K562 (cell line): Measurements from ENCODE around the gene MYLK2. TPM values are rescaled to one million over a fixed set of nuclear protein-coding genes. Genes with fewer than 3 reads are reported as not detected.

ENCODE experiments used
- ATAC-seq: fragments of 200-7000 bp; cut with Tn5 transposase; 3 replicates; pipeline ENCODE4 v1.9.1; 2020; ENCODE audit warnings: moderate library complexity
- BruUV-seq: library from RNA; stranded (reverse); fragments of 400-500 nt; replicated peaks from 2 replicates; lab custom pipeline; 2021; lab: Mats Ljungman, UMichigan
- CTCF ChIA-PET: fragments of 300-600 bp; formaldehyde crosslinking; extraction: SDS; loops from one replicate; lab custom pipeline; 2021; ENCODE audit warnings: low intra/inter-chr PET ratio; lab: Yijun Ruan, JAX
- POLR2A ChIA-PET: fragments of 300-600, 350-650 bp; sonication (Branson Sonifier 250); formaldehyde crosslinking; extraction: SDS; loops from one replicate; lab custom pipeline; 2021; ENCODE audit warnings: antibody characterized with exemption, inconsistent platforms; lab: Yijun Ruan, JAX
- DNase-seq, 4 experiments: peaks; one replicate each; pipeline versions ENCODE4 v3.0.0 to v3.0.0-alpha.2; 2011 to 2018; ENCODE audit warnings: low spot score in 3 of 4, mixed read lengths in 3 of 4; ENCODE audit errors: extremely low read depth in 1 of 4
- FAIRE-seq: peaks from 2 replicates; lab custom pipeline; 2011; peaks lifted over from hg19 to GRCh38; lab: Jason Lieb, UNC
- H2AFZ ChIP-seq: 2 replicates; pipeline ENCODE4 v1.6.0; 2011; ENCODE audit warnings: low read depth, low read length, control low read depth, inconsistent platforms
- H3K27ac ChIP-seq: fragments of 200-600 bp; 3 replicates; pipeline ENCODE4 v1.8.0; 2011; ENCODE audit warnings: low read depth, mild to moderate bottlenecking, control low read depth, inconsistent platforms, low read length, moderate library complexity, mixed read lengths; ENCODE audit errors: extremely low read depth
- H3K27me3 ChIP-seq, 2 experiments: fragments of 300-600 bp in 1 of 2; 2 replicates in 1 of 2; 3 replicates in 1 of 2; pipeline versions ENCODE4 v1.6.0 to v1.8.0; 2011; ENCODE audit warnings: inconsistent platforms in 2 of 2, low read length in 2 of 2, mild to moderate bottlenecking in 1 of 2, mixed read lengths in 1 of 2, moderate library complexity in 1 of 2; ENCODE audit not compliant: control insufficient read depth in 2 of 2, insufficient read depth in 2 of 2
- H3K36me3 ChIP-seq: fragments of 300-600 bp; 3 replicates; pipeline ENCODE4 v1.8.0; 2011; ENCODE audit warnings: mild to moderate bottlenecking, low read length, inconsistent platforms; ENCODE audit not compliant: control insufficient read depth, insufficient read depth
- H3K4me1 ChIP-seq, 2 experiments: fragments of 200-600 bp in 1 of 2; replicated peaks in 1 of 2; 2 replicates in 1 of 2; 3 replicates in 1 of 2; pipeline versions ENCODE4 v1.5.1 to v1.8.0; 2011; ENCODE audit warnings: inconsistent platforms in 2 of 2, low read length in 2 of 2, mild to moderate bottlenecking in 1 of 2, mixed read lengths in 1 of 2, moderate library complexity in 1 of 2; ENCODE audit not compliant: control insufficient read depth in 2 of 2, insufficient read depth in 2 of 2
- H3K4me2 ChIP-seq: 2 replicates; pipeline ENCODE4 v1.6.1; 2011; ENCODE audit warnings: low read length, control low read depth, inconsistent platforms, mixed read lengths; ENCODE audit not compliant: insufficient read depth
- H3K4me3 ChIP-seq: fragments of 200-600 bp; sonication (generic), shearing (Covaris generic); 2 replicates; pipeline ENCODE4 v1.5.1; 2016; ENCODE audit warnings: control low read depth, inconsistent platforms
- H3K79me2 ChIP-seq: fragments of 200-600 bp; 3 replicates; pipeline ENCODE4 v1.8.0; 2011; ENCODE audit warnings: low read length, inconsistent platforms; ENCODE audit not compliant: control insufficient read depth, insufficient read depth
- H3K9ac ChIP-seq, 2 experiments: 2 replicates each; pipeline versions ENCODE4 v1.6.0 to v1.6.1; 2011; ENCODE audit warnings: low read depth in 2 of 2, low read length in 2 of 2, control low read depth in 1 of 2, inconsistent platforms in 1 of 2, mild to moderate bottlenecking in 1 of 2, mixed read lengths in 1 of 2; ENCODE audit not compliant: insufficient read depth in 1 of 2
- H3K9me1 ChIP-seq: one replicate; pipeline ENCODE4 v1.6.0; 2011; ENCODE audit warnings: inconsistent platforms, mild to moderate bottlenecking, low read length, moderate library complexity; ENCODE audit not compliant: control insufficient read depth, insufficient read depth
- H3K9me3 ChIP-seq: replicated peaks from 2 replicates; pipeline ENCODE4 v1.5.1; 2011; ENCODE audit warnings: low read depth, low read length, inconsistent platforms; ENCODE audit not compliant: control insufficient read depth, insufficient read depth
- H4K20me1 ChIP-seq: replicated peaks from 2 replicates; pipeline ENCODE4 v1.6.1; 2011; ENCODE audit warnings: low read length, inconsistent platforms, mixed read lengths; ENCODE audit not compliant: control insufficient read depth, insufficient read depth
- CHD4 ChIP-seq: fragments of 200-600 bp; sonication (generic); IDR thresholded peaks from 3 replicates; pipeline ENCODE4 v1.6.1; 2012; ENCODE audit warnings: low read depth, mild to moderate bottlenecking, mixed read lengths, low read length, inconsistent platforms; ENCODE audit not compliant: insufficient read depth, insufficient replicate concordance, poor library complexity, severe bottlenecking
- PPARD ChIP-seq: fragments of 250-450 bp; sonication (Bioruptor Pico); IDR thresholded peaks from 2 replicates; pipeline ENCODE4 v1.8.0; 2022; ENCODE audit warnings: inconsistent platforms, mild to moderate bottlenecking, moderate library complexity
- RBM25 ChIP-seq: fragments of 200-400 bp; formaldehyde crosslinking; IDR thresholded peaks from 2 replicates; pipeline ENCODE4 v1.6.1; 2018; ENCODE audit warnings: low read length, low read depth, moderate library complexity; ENCODE audit not compliant: severe bottlenecking
- RCOR1 ChIP-seq, 2 experiments: IDR thresholded peaks; 2 replicates each; pipeline ENCODE4 v1.6.1; 2012; ENCODE audit warnings: low read depth in 2 of 2, low read length in 2 of 2, borderline replicate concordance in 1 of 2, improper control_type of control experiment in 1 of 2
- TEAD4 ChIP-seq, 2 experiments: sonication (generic) in 1 of 2; formaldehyde crosslinking in 1 of 2; IDR thresholded peaks; 2 replicates each; pipeline versions ENCODE4 v1.6.1 to v1.8.0; 2012 to 2022; ENCODE audit warnings: borderline replicate concordance in 1 of 2, inconsistent platforms in 1 of 2, low read length in 1 of 2, mild to moderate bottlenecking in 1 of 2, missing genetic modification reagents in 1 of 2
- U2AF1 ChIP-seq: fragments of 200-400 bp; formaldehyde crosslinking; optimal IDR thresholded peaks from 2 replicates; pipeline ENCODE3; 2017; ENCODE audit warnings: mild to moderate bottlenecking, low read depth, low read length, moderate library complexity
- ZBTB33 ChIP-seq: sonication (generic); formaldehyde crosslinking; IDR thresholded peaks from 2 replicates; pipeline ENCODE4 v1.8.1; 2023; ENCODE audit warnings: mild to moderate bottlenecking, missing genetic modification reagents
- ZNF316 ChIP-seq: fragments of 450-650 bp; IDR thresholded peaks from 2 replicates; pipeline ENCODE4 v1.6.1; 2016
- WGBS: fragments of 100-300 bp; shearing (Covaris generic); methylation state at CpG from one replicate; pipeline ENCODE4 v1.1.6; 2016; ENCODE audit warnings: low coverage, mixed read lengths; ENCODE audit not compliant: insufficient coverage; ENCODE audit errors: missing lambda C conversion rate; 5-methylcytosine and 5-hydroxymethylcytosine counted together
- in situ Hi-C: fragments of 300-500 bp; cut with MboI; formaldehyde crosslinking; loops from 4 replicates; pipeline ENCODE4 v1.15.0; 2018; ENCODE audit warnings: inconsistent platforms, mixed read lengths
- intact Hi-C: fragments of 100-400 bp; cut with micrococcal nuclease; formaldehyde crosslinking; loops from 2 replicates; pipeline ENCODE4 v1.14.2; 2022
- polyA plus RNA-seq, 8 experiments: library from polyadenylated mRNA; depleted of rRNA in 4 of 8; stranded (reverse) in 5 of 8; unstranded in 3 of 8; fragments of >200 nt; fragmentation: Nextera tagmentation in 2 of 8; fragmentation: Illumina TruSeq in 1 of 8; extraction: Ambion mirVana in 2 of 8; extraction: Trizol in 1 of 8; gene quantifications; 2 replicates each; pipeline versions ENCODE4 v1.2.1 to v1.2.3, GENCODE V29; 2011 to 2014; ENCODE audit warnings: inconsistent platforms in 1 of 8, missing spikeins in 1 of 8
- total RNA-seq, 7 experiments: library from RNA; depleted of rRNA in 6 of 7; stranded (reverse); fragments of >200 nt in 6 of 7; fragmentation: Illumina TruSeq in 2 of 7; extraction: Trizol in 2 of 7; gene quantifications; 2 replicates each; pipeline versions ENCODE4 v1.2.1 to v1.2.3, GENCODE V29; 2011 to 2021; ENCODE audit warnings: low replicate concordance in 1 of 7
- TF ChIP-seq, protein P1 (sequence below): fragments of 250-450 bp; sonication (Bioruptor Pico); IDR thresholded peaks from 2 replicates; pipeline ENCODE4 v1.5.0; 2021

MYLK2 gene
- total and polyA plus RNA-seq, 9 of the 15 experiments (the other 6 are each of a cell fraction or from before 2014, with no cell fraction given): 0.07 to 0.53 (median 0.18) TPM; not detected in 2

DNA sequence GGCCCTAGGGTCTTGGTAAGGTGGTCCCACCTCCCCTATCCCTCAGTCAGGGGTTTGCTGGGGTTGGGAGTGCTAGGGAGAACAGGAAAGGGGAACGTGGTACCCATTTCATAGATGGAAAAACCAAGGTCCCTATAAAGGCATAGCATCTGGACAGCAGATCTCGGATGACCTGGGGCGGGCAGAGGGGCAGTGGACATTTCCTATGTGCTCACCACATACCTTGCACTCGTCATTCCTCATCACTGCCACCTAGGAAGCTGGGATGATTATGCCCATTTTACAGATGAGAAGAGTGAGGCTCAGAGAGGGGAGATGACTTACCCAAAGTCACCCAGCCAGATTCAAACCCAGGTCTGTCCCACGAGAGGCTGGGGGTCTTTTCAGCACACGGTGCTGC lies 12.1 kb downstream of the MYLK2 start (continued):
- TF ChIP-seq, protein P1, sequence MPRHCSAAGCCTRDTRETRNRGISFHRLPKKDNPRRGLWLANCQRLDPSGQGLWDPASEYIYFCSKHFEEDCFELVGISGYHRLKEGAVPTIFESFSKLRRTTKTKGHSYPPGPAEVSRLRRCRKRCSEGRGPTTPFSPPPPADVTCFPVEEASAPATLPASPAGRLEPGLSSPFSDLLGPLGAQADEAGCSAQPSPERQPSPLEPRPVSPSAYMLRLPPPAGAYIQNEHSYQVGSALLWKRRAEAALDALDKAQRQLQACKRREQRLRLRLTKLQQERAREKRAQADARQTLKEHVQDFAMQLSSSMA: no peak
- TF ChIP-seq TEAD4 (IDR thresholded peaks at IDR 0.05; ENCODE audit: low read length) (no peak), TEAD4 (CRISPR knock-in tag; IDR thresholded peaks at IDR 0.05; ENCODE audit: borderline replicate concordance) (no peak), RCOR1 (IDR thresholded peaks at IDR 0.05; ENCODE audit: borderline replicate concordance in 1 of 2, low read depth in 2 of 2, low read length in 2 of 2) (peak in 1 of 2 experiments; percentile 68; a peak in 2 of 4 replicates), CHD4 (peak; percentile 86), RBM25 (peak; percentile 91), PPARD (no peak)

DNA sequence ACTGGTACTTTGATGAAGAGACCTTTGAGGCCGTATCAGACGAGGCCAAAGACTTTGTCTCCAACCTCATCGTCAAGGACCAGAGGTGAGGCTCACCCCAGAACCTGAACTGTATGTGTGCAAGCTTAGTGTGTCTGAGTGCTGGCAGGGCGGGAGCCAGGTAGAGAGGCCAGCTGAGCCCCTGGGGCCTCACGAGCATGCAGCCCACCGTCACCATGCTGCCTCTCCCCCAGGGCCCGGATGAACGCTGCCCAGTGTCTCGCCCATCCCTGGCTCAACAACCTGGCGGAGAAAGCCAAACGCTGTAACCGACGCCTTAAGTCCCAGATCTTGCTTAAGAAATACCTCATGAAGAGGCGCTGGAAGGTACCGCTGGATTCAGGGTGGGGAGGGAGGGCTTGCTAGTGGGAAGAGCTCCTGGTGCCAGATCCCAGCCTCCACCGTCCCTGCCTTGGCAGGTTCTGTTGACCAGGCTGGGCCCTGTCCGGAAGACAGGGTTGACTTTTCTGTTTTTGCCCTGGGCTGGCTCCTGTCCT lies 12.7 kb downstream of the MYLK2 start:
- peaks cover 15 to 34% of the 10 kb centered on the region in 2 experiments for H3K4me1 ChIP-seq
- H3K4me3 ChIP-seq: no peak overlapping the region
- in situ Hi-C loops: loop anchor here (25.0 kb wide), 1 partner anchor 830 kb away; the partner anchor contains the start of gene C20orf203
- H2AFZ ChIP-seq: no peak overlapping the region
- POLR2A ChIA-PET: interaction anchor here (0.5 kb wide), 2 partner anchors 11 to 495 kb away, joined by 3 to 4 read pairs; no protein-coding TSS in a partner anchor
- H3K27ac ChIP-seq: no peak overlapping the region
- no peaks in the 10 kb centered on the region for H3K79me2 ChIP-seq
- H3K4me2 ChIP-seq: no peak overlapping the region
- H4K20me1 ChIP-seq: 0 out of 2 replicates have a peak, but pooled peaks cover 6% of the 10 kb centered on the region
- no peak for ATAC-seq
- no peaks in the 10 kb centered on the region for H3K9me1 ChIP-seq
- WGBS: 77% methylated on average over 14 of the region's 17 CpGs
- TF ChIP-seq ZNF316 (no peak), U2AF1 (no peak), ZBTB33 (CRISPR knock-in tag) (0 out of 2 replicates have a peak, but pooled peaks have one; percentile 26)
- TF ChIP-seq, all 486 proteins: peak for 1
- Histone ChIP-seq H3K36me3 (no peaks in the 10 kb centered on the region), H3K27me3 (peaks cover 0 to under 1% of the 10 kb centered on the region in 2 experiments; a peak in 1 of 5 replicates), H3K9ac (no peak overlapping the region), H3K9me3 (no peaks in the 10 kb centered on the region)
- DNase-seq: no peak
- BruUV-seq: no TSS peak
- FAIRE-seq: no peak
- intact Hi-C loops: loop anchor here (5.0 kb wide), 1 partner anchor 105 kb away; no protein-coding TSS in a partner anchor
- CTCF ChIA-PET: no interaction called here
